ENCODE data around the gene NSL1.

The NSL1 gene

DNA sequence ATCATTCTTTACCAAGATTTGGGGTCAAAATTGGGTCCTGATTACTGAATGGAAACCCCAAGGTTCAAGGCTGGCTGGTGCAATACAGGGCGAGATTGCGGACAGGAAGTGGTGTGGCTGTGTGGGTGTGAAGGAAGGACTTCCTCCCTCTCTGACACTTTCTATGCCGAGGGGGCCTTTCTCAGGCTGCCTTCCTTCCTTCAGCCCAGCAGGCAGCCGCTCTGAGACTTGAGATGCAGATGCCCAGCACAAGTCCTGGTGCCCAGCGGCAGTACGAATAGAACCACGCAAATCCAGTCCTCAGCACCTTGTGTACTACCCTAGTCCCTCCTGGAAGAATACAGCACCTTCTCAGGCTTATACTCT lies 108.2 kb downstream of the NSL1 start:
- DNase-seq: no peak

DNA sequence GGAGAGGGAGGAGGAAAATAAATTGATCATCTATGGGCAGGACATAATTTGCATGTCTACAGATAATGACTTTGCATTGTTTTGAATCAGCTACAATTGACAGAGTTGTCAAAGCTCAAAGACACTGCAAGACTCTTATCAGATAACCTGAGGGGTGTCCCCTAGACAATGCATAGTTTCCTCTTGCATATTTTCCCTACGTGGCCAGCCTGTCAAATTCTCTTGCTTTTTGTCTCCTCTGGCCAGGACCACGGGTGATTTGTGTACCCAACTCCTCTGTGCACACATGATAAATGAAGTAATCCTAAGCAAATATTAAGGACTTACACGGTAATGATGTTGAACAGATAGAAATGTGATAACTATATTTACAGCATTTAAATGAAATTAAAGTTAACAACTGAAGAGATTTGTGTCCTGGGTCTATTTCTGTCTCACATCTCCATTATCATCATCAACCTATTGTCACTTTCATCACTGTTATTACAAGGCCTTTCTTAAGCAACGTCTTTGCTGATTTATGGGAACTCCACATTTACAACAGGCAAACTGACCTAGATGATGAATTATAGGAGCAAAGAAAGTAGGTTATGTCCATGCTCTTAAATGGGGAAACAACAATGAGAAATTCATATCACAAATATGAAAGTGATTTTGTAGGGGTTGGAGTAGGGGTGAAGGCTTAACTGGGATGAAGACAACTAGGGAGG lies 110.7 kb downstream of the NSL1 start:
- no peak for DNase-seq

DNA sequence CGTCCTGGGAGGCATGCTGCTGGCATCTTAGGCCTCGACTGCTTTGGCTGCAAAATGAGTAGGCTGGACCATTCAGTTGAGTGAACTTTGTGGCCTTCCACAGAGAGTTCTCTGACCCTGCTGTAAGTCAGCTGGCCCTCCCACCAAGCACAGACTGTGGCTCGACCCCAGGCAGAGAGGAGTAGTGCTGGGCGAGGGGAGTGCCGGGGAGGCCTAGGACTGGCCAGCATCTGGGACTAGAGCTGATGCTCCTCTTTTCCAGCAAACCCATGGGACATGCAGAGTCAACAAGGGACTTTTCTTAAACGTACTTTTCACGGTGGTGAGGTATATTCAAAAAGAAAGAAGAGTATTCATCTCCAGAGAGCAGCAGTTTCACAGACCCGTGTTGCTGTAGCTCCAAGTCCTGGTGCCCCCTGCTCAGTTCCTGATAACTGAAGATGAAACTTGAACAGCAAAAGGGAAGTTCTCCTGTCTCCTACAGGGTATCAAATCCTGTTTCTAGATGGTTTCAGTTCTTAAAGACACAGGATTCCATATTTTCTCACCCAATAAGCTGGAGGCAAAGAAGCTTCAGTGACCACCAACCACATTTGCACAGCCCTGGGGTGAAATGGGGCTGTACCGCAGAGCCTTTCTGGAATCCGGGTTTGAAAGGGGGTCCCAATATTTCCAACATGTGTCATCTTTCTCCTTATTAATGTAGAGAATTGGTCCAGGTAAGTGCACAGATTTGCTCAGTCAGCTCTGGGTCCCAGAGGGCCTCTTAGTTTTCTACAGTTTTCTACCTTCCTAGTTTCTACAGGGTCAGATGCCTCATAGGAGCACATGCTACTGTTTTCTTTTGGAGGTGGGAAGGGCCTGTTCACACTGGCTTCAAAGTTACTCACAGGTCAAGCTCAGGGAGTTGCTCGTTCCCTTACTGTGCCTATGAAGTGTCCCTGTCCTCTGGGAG lies 112.8 kb downstream of the NSL1 start:
- no peak for DNase-seq

DNA sequence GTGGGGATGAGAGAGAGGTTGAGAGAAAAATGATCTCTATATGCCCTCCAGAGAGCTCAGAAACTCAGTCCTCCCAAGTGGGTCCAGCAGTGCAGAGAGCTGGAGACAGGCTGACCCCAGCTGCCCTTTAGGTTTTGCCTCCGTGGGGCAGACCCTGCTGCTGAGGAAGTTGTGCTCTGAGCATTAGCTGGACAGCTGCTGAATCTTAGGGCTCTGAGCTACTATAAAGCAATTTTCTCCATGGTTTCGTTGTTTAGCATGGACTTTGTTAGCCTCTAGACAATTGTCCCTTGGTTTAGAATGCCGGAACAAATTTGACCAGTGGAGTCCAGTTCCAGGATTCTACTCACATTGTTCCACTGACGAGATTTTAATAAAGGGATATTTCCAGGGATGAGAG lies 114.0 kb downstream of the NSL1 start:
- DNase-seq: no peak

DNA sequence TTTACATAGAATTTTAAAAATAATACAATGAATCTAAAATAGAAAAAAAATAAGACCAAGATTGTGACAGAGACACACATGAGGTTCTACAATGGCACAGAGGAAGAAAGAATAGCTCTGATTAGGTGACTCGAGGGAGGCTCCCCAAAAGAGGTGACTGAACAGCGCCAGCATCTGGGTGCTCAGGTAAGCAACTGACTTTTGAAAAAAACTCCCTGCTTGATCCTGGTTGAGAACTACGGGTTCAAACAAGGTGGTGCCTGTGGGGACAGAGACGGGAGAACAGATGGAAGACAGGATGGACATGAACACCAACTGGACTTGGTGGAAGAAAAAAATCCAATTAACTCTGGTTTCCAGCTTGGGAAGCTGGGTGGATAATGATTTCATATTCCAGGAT lies 114.4 kb downstream of the NSL1 start:
- no peak for DNase-seq

Measured in NCI-H1417 treated with DMSO at 0.1 percent for 48 hours (cell line).